Measurements from ENCODE around the gene KPNA5.
"Not testable (repeated sequence)": the region's sequence is repeated elsewhere in the genome, so short reads cannot be mapped to it uniquely, and the experiment has no call there.

The KPNA5 gene

DNA sequence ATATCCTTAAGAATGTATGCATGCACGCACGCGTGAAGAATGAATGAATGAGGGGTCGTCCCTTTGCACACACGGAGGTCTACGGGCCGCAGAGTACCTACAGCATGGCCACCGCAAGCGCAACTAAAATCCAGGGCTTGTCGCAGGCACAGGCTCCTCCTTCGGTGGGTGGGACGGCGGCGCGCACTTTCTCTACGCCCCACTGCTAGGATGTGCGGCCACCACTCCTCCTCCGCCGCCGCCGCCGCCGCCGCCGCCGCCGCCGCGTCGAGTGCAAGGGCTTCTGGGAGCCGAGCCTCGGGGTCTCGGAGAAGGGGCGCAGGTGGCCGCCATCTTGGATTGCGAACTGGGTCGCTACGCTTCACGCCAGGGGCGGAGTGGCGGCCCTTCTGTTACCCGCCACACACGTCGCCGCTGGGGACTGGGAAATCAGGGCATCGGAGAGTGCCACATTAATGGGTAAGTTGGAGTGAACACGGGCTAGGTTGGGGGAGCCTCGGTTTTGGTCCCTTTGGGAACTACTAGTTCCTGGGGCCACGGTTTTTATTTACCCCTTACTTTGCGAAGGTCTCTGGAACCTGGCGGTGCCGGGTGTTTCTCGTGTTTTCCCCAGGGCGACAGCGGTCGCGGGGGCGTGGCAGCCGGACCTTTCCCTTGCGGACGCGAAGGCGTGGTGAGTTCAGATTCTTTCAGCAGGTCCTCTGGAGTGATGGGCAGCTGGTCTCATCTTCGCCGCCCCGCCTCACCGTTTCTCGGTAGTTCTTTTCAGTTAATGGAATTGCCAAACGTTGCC lies at the start of gene KPNA5:
Gene KPNA5, plus strand, starts transcription at position 332 of the 793 bp plus-strand sequence. Its CDS starts 124 bp downstream, at position 456.
- in situ Hi-C loops (cut with HindIII; ENCODE audit: low pct_ligation_motif_present, low pct_unique_long_range_greater_than_20kb, low sequenced_read_pairs), result no loop called here
- DNase-seq, result peak; percentile 88

DNA sequence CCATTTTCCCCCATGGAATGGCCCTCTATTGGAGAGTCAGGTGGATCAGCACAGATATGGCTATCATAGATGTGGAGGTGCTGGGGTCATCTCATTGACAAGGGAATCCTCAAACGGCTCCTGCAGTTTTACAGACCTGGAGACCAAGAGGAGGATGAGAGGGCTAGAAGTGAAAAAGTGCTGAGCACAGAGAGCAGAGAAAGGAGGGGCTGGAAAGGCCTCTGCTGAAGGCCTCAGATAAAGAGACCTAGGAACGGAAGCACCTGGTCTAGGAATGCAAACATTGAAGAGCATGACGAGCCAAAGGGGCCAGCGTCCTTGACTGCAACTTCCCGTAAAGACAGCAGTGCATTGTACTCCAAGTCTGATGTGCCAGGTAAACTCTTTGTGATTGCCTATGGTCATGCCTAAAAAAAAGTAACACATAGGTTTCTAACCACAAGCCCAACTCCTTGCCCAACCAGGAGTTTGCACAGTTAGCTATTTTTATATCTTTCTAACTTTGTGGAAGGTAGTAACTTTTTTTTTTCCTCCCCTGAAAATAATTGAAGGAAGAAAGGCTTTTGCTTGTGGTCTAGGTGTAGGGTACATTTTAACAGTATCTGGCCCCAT lies 49.5 kb upstream of the KPNA5 start:
- in situ Hi-C loops (cut with HindIII; ENCODE audit: low pct_ligation_motif_present, low pct_unique_long_range_greater_than_20kb, low sequenced_read_pairs), result no loop called here
- DNase-seq, result no peak

DNA sequence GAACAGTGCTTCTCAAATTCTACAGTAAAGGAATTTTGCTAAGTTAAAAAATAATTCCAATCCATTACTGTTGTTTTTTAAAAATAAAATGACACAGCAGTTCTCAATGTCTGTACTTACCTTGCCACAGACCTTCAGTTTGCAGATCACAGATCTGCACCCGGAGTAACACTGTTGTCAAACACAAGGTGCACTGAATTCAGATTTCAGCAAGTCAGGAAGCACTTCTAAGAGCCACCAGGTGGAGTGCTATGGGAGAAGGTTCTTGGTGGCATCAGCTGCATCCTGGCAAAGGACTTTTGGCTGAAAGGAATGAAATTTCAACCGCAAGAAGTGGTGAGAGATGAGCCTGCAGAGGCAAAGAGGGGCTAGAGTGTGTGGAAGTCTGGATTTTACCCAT lies 47.3 kb upstream of the KPNA5 start:
- in situ Hi-C loops (cut with HindIII; ENCODE audit: low pct_ligation_motif_present, low pct_unique_long_range_greater_than_20kb, low sequenced_read_pairs), result no loop called here
- peak; percentile 13 for DNase-seq

DNA sequence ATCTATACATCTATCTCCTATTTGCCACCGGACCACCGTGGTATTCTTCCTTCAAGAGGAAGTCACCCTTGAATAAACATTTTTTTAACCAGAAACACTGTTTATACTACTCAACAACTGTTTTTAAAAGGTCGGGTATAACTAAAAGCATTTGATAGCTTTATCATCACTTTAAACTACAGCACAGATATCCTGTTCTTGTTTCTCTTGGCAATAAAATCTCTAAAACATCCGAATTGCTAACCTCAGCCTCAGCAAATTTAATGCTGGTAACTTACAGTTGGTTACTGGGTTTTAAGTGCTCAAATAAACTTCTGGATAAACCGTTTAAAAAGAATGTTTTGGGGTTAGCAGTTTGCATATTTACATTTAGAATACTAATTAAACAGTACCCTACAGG lies 32.9 kb upstream of the KPNA5 start:
- no peak for DNase-seq
- in situ Hi-C loops (cut with HindIII; ENCODE audit: low pct_ligation_motif_present, low pct_unique_long_range_greater_than_20kb, low sequenced_read_pairs), result no loop called here

DNA sequence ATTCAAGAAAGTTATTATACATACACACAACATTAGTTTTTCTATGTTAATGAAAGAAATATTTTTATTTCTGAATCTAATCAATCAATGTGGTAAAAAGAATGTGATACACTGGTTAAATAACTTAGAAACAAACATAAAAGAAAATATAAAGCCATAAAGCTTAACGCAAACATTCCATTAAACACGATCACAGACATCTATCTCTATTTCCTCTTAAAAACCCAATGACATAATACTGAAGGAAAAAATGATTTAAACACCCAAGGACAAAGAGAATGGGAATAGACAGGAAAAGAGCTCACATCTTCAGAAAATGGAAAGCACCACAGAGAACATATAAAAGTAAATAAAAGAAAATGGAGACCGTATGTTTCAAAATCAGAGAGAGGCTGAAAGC lies 31.9 kb upstream of the KPNA5 start:
- DNase-seq, result no peak
- in situ Hi-C loops (cut with HindIII; ENCODE audit: low pct_ligation_motif_present, low pct_unique_long_range_greater_than_20kb, low sequenced_read_pairs), result no loop called here

DNA sequence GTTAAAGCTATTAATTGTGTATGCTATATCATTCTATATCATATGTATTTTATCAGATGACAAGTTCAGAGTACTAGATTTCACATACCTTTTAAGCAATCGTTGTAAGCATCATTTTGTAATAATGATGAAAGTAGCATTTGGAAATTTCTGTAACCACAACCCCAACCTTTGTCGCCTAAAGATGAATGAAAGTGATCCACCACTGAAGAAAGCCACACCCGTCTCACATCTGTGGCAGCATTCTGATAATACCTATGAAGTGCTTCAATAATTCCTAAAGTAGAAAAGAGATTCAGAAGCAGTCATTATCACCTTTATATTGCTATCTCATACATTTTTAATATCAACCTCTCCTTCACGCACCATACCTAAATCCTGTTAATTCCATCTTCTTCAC lies 29.1 kb upstream of the KPNA5 start:
- in situ Hi-C loops (cut with HindIII; ENCODE audit: low pct_ligation_motif_present, low pct_unique_long_range_greater_than_20kb, low sequenced_read_pairs), result no loop called here
- DNase-seq, result no peak

DNA sequence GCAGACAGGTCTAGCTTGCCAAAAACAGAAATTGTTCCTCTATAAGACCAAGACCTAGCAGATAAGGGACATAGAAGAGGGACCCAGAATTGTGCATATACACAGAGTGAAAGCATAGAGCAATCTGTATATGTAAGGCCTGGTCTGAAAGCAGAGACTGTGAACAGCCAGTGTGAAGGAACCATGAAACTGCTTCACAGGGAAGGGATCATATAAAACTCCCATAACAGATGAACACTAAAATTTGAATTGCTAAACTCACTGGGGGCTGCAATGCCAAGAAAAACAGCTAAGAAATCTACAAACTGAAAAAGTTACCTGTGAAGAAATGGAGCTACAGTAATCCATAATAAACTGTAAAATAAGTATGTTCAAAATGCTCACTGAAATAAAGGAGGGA lies 19.4 kb upstream of the KPNA5 start:
- no peak for DNase-seq
- in situ Hi-C loops (cut with HindIII; ENCODE audit: low pct_ligation_motif_present, low pct_unique_long_range_greater_than_20kb, low sequenced_read_pairs), result no loop called here

DNA sequence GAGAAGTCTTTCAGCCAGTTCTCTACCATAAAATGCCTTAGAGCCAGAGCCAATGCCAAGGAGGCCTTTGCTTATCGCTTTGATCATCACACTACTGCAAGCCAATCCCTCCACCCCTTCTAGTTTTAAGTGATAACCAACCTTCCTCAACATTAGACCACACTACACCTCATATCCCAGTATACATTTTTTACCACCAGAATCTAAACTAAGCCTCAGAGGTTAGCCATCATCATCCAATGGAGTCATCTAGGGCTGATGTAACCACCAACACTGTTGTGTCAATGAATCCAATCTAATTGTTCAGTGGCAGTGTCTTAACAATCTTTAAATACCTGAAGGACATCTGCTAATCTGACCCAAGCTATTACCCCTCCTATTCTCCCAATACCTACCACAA lies 18.8 kb upstream of the KPNA5 start:
- no peak for DNase-seq
- in situ Hi-C loops (cut with HindIII; ENCODE audit: low pct_ligation_motif_present, low pct_unique_long_range_greater_than_20kb, low sequenced_read_pairs), result no loop called here

DNA sequence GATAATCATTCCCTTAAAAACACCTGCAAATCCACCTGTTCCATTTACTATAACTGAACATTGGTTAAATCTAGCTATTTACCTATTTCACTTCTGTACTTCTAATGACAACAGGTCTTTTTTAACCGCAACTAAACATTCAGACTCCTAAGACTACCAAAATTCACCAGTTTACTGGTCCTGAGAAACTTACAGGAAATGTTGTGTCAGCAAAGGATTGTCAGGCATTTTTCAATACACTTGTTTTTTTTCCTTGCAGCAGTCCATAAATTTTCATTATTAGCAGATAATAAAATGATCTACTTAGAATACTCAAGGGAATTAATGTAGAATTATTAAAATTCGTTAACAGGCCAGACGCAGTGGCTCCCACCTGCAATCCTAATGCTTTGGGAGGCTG lies 17.7 kb upstream of the KPNA5 start:
- in situ Hi-C loops (cut with HindIII; ENCODE audit: low pct_ligation_motif_present, low pct_unique_long_range_greater_than_20kb, low sequenced_read_pairs), result no loop called here
- DNase-seq, result no peak

DNA sequence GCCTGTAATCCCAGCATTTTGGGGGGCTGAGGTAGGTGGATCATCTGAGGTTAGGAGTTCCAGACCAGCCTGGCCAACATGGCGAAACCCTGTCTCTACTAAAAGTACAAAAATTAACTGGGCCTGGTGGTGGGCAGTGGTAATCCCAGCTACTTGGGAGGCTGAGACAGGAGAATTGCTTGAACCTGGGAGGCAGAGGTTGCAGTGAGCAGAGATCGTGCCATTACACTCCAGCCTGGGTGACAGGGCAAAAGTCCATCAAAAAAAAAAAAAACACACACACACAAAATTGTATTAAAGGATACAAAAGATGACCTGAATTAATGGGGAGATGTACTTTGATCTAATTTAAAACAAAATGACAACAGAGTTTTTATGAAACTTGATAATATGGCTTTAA lies 16.8 kb upstream of the KPNA5 start:
- in situ Hi-C loops (cut with HindIII; ENCODE audit: low pct_ligation_motif_present, low pct_unique_long_range_greater_than_20kb, low sequenced_read_pairs); DNase-seq: not testable (repeated sequence)

DNA sequence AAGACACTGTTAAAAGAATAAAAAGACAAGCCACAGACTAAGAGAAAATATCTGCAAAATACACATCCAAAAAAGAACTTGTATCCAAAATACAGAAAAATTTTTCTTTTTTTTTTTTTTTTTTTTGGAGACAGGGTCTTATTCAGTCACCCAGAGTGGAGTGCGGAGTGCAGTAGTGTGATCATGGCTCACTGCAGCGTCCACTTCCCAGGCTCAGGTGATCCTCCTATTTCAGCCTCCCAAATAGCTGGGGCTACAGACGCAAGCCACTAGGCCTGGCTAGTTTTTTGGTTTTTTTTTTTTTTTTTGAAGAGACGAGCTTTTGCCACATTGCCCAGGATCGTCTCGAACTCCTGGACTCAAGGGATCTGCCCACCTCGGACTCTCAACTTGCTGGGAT lies 15.5 kb upstream of the KPNA5 start:
- in situ Hi-C loops (cut with HindIII; ENCODE audit: low pct_ligation_motif_present, low pct_unique_long_range_greater_than_20kb, low sequenced_read_pairs), result no loop called here
- no peak for DNase-seq

DNA sequence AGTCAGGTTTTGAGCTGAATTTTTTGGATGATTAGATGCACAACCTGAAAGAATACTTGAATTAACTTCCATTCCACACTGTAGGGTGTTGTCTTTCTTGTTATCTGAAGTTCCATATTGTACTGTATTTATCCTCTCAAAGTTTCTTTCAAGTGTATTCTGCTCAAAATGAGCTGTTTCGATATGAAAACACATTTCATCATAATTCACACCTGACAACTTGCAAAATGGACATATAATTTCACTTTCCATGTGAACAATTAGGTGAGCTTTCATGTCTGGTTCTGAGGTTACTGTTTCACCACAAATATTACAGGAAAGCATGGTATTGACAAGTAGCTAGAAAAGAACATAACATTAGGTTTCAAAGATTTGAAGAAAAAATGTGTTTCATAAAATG lies 14.1 kb upstream of the KPNA5 start:
- in situ Hi-C loops (cut with HindIII; ENCODE audit: low pct_ligation_motif_present, low pct_unique_long_range_greater_than_20kb, low sequenced_read_pairs), result no loop called here
- no peak for DNase-seq

DNA sequence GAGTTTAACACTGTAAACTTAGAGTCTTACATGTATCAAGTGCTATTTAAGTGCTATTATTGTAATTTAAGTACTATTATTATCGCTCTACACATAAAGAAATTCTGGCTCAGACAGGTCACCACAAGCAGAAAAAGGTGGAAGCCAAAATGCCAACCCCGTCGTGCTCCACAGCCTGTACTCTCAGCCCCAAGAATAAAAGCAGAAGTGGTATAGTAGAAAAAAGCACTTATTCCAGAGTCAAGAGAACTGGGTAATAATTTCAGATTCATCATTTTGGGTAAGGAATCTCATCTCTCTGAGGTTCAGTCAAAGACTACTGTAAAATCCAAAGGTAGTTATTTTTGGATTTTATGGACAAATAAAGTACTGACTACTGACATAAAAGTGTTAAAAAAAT lies 13.4 kb upstream of the KPNA5 start:
- DNase-seq, result no peak
- in situ Hi-C loops (cut with HindIII; ENCODE audit: low pct_ligation_motif_present, low pct_unique_long_range_greater_than_20kb, low sequenced_read_pairs), result no loop called here

DNA sequence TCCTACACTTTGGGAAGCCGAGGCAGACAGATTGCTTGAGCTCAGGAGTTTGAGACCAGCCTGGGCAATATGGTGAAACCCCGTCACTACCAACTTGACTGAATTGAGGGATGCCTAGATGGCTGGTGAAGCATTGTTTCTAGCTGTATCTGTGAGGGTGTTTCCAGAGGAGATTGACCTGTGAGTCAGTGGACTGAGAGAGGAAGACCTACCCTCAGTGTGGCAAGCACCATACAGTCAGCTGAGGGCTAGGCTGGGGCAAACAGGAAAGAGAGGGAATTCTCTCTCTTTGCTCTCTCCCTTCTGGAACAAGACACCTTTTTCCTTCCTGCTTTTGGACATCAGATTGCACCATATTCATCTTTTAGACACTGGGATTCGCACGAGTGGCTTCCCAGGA lies 8.7 kb upstream of the KPNA5 start:
- in situ Hi-C loops (cut with HindIII; ENCODE audit: low pct_ligation_motif_present, low pct_unique_long_range_greater_than_20kb, low sequenced_read_pairs), result no loop called here

DNA sequence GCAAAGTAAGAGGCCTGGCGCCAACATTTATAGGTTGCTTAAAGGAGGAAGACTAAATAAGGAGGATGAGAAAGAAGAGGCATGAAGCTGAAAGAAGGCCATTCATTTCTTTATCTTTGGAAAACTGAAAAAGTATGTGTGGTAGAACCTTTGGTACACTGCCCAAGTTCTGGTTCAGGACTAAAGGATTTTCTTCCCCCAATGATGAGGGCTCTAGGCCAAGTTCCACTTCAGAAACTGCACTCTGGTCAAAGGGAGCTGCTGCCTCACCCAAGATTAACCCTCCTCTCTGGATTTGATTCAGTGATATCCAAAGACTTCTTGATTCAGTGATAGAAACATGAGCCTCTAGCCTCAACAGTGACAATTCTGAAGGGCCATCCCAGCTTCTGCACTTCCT lies 5.0 kb upstream of the KPNA5 start:
- DNase-seq, result no peak
- in situ Hi-C loops (cut with HindIII; ENCODE audit: low pct_ligation_motif_present, low pct_unique_long_range_greater_than_20kb, low sequenced_read_pairs), result no loop called here

More for the DNA sequence above, 8.7 kb upstream of the KPNA5 start:
- DNase-seq, result no peak

DNA sequence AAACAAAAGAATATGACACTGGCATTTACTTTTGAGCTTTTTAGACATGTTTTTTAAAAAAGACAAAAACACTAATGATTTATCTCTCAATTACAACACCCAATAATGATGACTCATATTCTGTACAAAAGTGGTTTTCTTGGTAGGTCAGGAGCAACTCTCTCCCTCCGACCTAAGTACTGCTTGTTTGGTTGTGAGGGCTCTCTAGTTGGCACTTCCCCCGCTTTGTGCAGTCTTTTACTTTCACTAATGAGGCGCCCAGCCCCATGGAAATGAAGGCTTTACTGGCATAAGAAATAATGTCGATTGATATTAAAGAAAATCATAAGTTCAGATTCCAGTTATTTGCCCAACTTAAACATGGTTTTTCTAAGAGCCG lies 1.3 kb downstream of the KPNA5 start:
- no peak for DNase-seq
- in situ Hi-C loops (cut with HindIII; ENCODE audit: low pct_ligation_motif_present, low pct_unique_long_range_greater_than_20kb, low sequenced_read_pairs), result no loop called here

DNA sequence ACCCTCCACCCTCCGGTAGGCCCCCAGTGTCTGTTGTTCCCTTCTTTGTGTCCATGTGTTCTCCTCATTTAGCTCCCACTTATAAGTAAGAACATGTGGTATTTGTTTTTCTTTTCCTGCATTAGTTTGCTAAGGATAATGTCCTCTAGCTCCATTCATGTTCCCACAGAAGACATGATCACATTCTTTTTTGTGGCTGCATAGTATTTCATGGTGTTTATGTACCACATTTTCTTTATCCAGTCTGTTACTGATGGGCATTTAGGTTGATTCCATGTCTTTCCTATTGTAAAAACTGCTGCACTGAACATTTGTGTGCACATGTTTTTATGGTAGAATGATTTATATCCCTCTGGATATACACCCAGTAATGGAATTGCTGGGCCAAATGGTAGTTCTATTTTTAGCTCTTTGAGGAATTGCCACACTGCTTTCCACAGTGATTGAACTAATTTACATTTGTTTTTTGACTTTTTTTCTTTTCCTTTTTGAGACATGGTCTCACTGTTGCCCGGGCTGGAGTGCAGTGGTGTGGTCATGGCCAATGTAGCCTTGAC lies 4.5 kb downstream of the KPNA5 start:
- DNase-seq, result no peak
- in situ Hi-C loops (cut with HindIII; ENCODE audit: low pct_ligation_motif_present, low pct_unique_long_range_greater_than_20kb, low sequenced_read_pairs), result no loop called here

DNA sequence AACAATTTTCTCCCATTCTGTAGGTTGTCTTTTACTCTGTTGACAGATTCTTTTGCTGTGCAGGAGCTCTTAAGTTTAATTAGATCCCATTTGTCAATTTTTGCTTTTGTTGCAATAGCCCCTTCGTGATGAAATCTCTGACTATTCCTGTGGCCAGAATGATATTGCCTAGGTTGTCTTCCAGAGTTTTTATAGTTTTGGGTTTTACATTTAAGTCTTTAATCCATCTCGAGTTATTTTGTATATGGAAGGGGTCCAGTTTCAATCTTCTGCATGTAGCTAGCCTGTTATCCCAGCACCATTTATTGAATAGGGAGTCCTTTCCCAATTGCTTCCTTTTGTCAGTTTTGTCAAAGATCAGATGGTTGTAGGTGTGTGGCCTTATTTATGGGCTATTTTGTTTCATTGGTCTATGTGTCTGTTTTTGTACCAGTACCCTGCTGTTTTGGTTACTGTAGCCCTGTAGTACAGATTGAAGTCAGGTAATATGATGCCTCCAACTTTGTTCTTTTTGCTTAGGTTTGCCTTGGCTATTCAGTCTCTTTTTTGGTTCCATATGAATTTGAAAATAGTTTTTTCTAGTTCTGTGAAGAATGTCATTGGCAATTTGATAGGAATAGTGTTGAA lies 5.6 kb downstream of the KPNA5 start:
- DNase-seq; in situ Hi-C loops (cut with HindIII; ENCODE audit: low pct_ligation_motif_present, low pct_unique_long_range_greater_than_20kb, low sequenced_read_pairs): not testable (repeated sequence)

DNA sequence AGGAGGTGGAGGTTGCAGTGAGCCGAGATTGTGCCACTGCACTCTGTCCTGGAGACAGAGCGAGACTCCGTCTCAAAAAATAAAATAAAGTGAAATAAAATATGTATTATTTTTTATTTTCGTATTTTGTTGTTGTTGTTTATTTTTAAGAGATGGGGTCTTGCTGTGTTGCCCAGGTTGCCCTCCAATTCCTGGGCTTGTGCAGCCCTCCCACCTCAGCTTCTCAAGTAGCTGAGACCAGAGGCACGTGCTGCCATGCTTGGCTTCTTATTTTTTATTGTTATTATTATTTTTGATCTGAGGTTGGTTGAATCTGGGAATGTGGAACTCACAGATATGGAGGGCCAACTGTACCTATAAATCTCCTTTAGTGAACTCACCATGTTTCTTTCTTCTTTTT lies 10.1 kb downstream of the KPNA5 start:
- in situ Hi-C loops (cut with HindIII; ENCODE audit: low pct_ligation_motif_present, low pct_unique_long_range_greater_than_20kb, low sequenced_read_pairs), result no loop called here
- no peak for DNase-seq

DNA sequence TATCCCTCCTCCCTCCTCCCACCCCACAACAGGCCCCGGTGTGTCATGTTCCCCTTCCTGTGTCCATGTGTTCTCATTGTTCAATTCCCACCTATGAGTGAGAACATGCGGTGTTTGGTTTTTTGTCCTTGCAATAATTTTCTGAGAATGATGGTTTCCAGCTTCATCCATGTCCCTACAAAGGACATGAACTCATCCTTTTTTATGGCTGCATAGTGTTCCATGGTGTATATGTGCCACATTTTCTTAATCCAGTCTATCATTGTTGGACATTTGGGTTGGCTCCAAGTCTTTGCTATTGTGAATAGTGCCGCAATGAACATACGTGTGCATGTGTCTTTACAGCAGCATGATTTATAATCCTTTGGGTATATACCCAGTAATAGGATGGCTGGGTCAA lies 11.9 kb downstream of the KPNA5 start:
- DNase-seq; in situ Hi-C loops (cut with HindIII; ENCODE audit: low pct_ligation_motif_present, low pct_unique_long_range_greater_than_20kb, low sequenced_read_pairs): not testable (repeated sequence)

All from ACHN (cell line).